H9 (cell line): ENCODE results near the gene CD79B. TPM values are rescaled to one million over a fixed set of nuclear protein-coding genes. Genes with fewer than 3 reads are reported as not detected.

Experiments
- DNase-seq: peaks from one replicate; pipeline ENCODE4 v3.0.0-alpha.2; 2017
- H2AFZ ChIP-seq: one replicate; pipeline ENCODE4 v1.6.1; 2013; ENCODE audit warnings: mild to moderate bottlenecking, low read length, control low read depth, moderate library complexity
- H2AK5ac ChIP-seq: 2 replicates; pipeline ENCODE4 v1.6.1; 2013; ENCODE audit warnings: low read length, control low read depth, mixed read lengths; ENCODE audit not compliant: insufficient read length
- H2BK120ac ChIP-seq: one replicate; pipeline ENCODE4 v1.6.1; 2013; ENCODE audit warnings: low read depth, mild to moderate bottlenecking, low read length, control low read depth, inconsistent platforms; ENCODE audit not compliant: poor library complexity, severe bottlenecking
- H2BK12ac ChIP-seq: 2 replicates; pipeline ENCODE4 v1.6.1; 2013; ENCODE audit warnings: low read length, control low read depth, mixed read lengths, low read depth; ENCODE audit not compliant: insufficient read length
- H2BK15ac ChIP-seq: 2 replicates; pipeline ENCODE4 v1.6.1; 2013; ENCODE audit warnings: low read depth, low read length, control low read depth
- H2BK20ac ChIP-seq: one replicate; pipeline ENCODE4 v1.6.1; 2013; ENCODE audit warnings: low read depth, mild to moderate bottlenecking, low read length, control low read depth, inconsistent platforms; ENCODE audit not compliant: poor library complexity, severe bottlenecking
- H2BK5ac ChIP-seq: 2 replicates; pipeline ENCODE4 v1.6.1; 2013; ENCODE audit warnings: low read length, control low read depth, mixed read lengths; ENCODE audit not compliant: insufficient read length
- H3K14ac ChIP-seq: 2 replicates; pipeline ENCODE4 v1.6.1; 2013; ENCODE audit warnings: low read length, control low read depth; ENCODE audit not compliant: insufficient read depth
- H3K18ac ChIP-seq: 2 replicates; pipeline ENCODE4 v1.6.1; 2013; ENCODE audit warnings: low read depth, mild to moderate bottlenecking, mixed read lengths, low read length, control low read depth; ENCODE audit not compliant: insufficient read length
- H3K23ac ChIP-seq: 2 replicates; pipeline ENCODE4 v1.6.1; 2013; ENCODE audit warnings: low read length, control low read depth, mixed read lengths, low read depth; ENCODE audit not compliant: insufficient read length
- H3K23me2 ChIP-seq: 2 replicates; pipeline ENCODE4 v1.6.1; 2013; ENCODE audit warnings: low read depth, mild to moderate bottlenecking, mixed read lengths, low read length, control low read depth; ENCODE audit not compliant: insufficient read length, poor library complexity, severe bottlenecking
- H3K27ac ChIP-seq: 2 replicates; pipeline ENCODE4 v1.5.1; 2013; ENCODE audit warnings: low read length, control low read depth, mixed read lengths, low read depth; ENCODE audit not compliant: insufficient read length
- H3K27me3 ChIP-seq: 2 replicates; pipeline ENCODE4 v1.6.1; 2013; ENCODE audit warnings: low read length, control low read depth, inconsistent platforms; ENCODE audit not compliant: insufficient read depth
- H3K4ac ChIP-seq: 2 replicates; pipeline ENCODE4 v1.6.1; 2013; ENCODE audit warnings: low read depth, mild to moderate bottlenecking, control low read depth, inconsistent platforms, low read length, moderate library complexity
- H3K4me1 ChIP-seq: 2 replicates; pipeline ENCODE4 v1.6.1; 2013; ENCODE audit warnings: low read length, control low read depth, inconsistent platforms; ENCODE audit not compliant: insufficient read depth
- H3K4me2 ChIP-seq: 2 replicates; pipeline ENCODE4 v1.6.1; 2013; ENCODE audit warnings: low read length, control low read depth, mixed read lengths; ENCODE audit not compliant: insufficient read length, insufficient read depth
- H3K56ac ChIP-seq: 2 replicates; pipeline ENCODE4 v1.6.1; 2013; ENCODE audit warnings: low read depth, mild to moderate bottlenecking, mixed read lengths, low read length, control low read depth; ENCODE audit not compliant: insufficient read length
- H3K79me1 ChIP-seq: 2 replicates; pipeline ENCODE4 v1.6.1; 2013; ENCODE audit warnings: low read depth, mild to moderate bottlenecking, moderate library complexity, low read length, control low read depth, inconsistent platforms; ENCODE audit not compliant: insufficient read depth, poor library complexity, severe bottlenecking
- H3K79me2 ChIP-seq: 2 replicates; pipeline ENCODE4 v1.6.1; 2013; ENCODE audit warnings: low read length, control low read depth, inconsistent platforms; ENCODE audit not compliant: insufficient read depth
- H3K9ac ChIP-seq: 2 replicates; pipeline ENCODE4 v1.6.1; 2013; ENCODE audit warnings: low read length, control low read depth, mixed read lengths; ENCODE audit not compliant: insufficient read length; ENCODE audit errors: extremely low read depth
- H3K9me3 ChIP-seq: one replicate; pipeline ENCODE4 v1.6.1; 2013; ENCODE audit warnings: low read depth, low read length, inconsistent platforms; ENCODE audit not compliant: control insufficient read depth
- H3T11ph ChIP-seq: one replicate; pipeline ENCODE4 v1.6.1; 2013; ENCODE audit warnings: mild to moderate bottlenecking, low read length, control low read depth, inconsistent platforms
- H4K20me1 ChIP-seq: one replicate; pipeline ENCODE4 v1.6.1; 2013; ENCODE audit not compliant: control insufficient read depth, insufficient read length, insufficient read depth
- H4K5ac ChIP-seq: 2 replicates; pipeline ENCODE4 v1.6.1; 2013; ENCODE audit warnings: low read depth, mild to moderate bottlenecking, mixed read lengths, low read length, control low read depth; ENCODE audit not compliant: insufficient read length
- H4K8ac ChIP-seq: replicated peaks from 2 replicates; pipeline ENCODE4 v1.6.1; 2013; ENCODE audit warnings: low read length, control low read depth, mixed read lengths, low read depth; ENCODE audit not compliant: insufficient read length
- H4K91ac ChIP-seq: 2 replicates; pipeline ENCODE4 v1.6.1; 2013; ENCODE audit warnings: low read depth, mild to moderate bottlenecking, moderate library complexity, mixed read lengths, low read length, control low read depth; ENCODE audit not compliant: insufficient read length
- H3K27ac Mint-ChIP-seq, 3 experiments: 2 replicates in 2 of 3; 3 replicates in 1 of 3; pipeline ENCODE4 v1.8.0; 2020 to 2021; ENCODE audit warnings: mixed read lengths in 3 of 3, mild to moderate bottlenecking in 1 of 3, moderate library complexity in 1 of 3
- H3K27me3 Mint-ChIP-seq: 2 replicates; pipeline ENCODE4 v1.8.0; 2021; ENCODE audit warnings: low read depth, mild to moderate bottlenecking, moderate library complexity, mixed read lengths
- H3K36me3 Mint-ChIP-seq, 3 experiments: 2 replicates in 2 of 3; 3 replicates in 1 of 3; pipeline ENCODE4 v1.8.0; 2020 to 2021; ENCODE audit warnings: low read depth in 3 of 3, mixed read lengths in 3 of 3; ENCODE audit not compliant: insufficient read depth in 1 of 3
- H3K4me1 Mint-ChIP-seq, 2 experiments: 2 replicates each; pipeline ENCODE4 v1.8.0; 2020; ENCODE audit warnings: mixed read lengths in 2 of 2
- H3K4me3 Mint-ChIP-seq, 2 experiments: 2 replicates in 1 of 2; 3 replicates in 1 of 2; pipeline ENCODE4 v1.8.0; 2020 to 2021; ENCODE audit warnings: mild to moderate bottlenecking in 2 of 2, mixed read lengths in 2 of 2, moderate library complexity in 1 of 2
- H3K9me3 Mint-ChIP-seq, 2 experiments: 2 replicates in 1 of 2; 3 replicates in 1 of 2; pipeline ENCODE4 v1.8.0; 2020; ENCODE audit warnings: mild to moderate bottlenecking in 2 of 2, mixed read lengths in 2 of 2, moderate library complexity in 1 of 2
- WGBS: extraction: QIAGEN DNeasy Blood & Tissue Kit; methylation state at CpG from one replicate; pipeline ENCODE4 v1.1.7; 2013; ENCODE audit warnings: missing lambda C conversion rate, low lambda C conversion rate, mixed read lengths; ENCODE audit not compliant: insufficient read length; ENCODE audit errors: extremely low coverage; 5-methylcytosine and 5-hydroxymethylcytosine counted together
- total RNA-seq: library from RNA; stranded (reverse); gene quantifications from 2 replicates; pipeline ENCODE4 v1.2.1, GENCODE V29; 2021
- TF ChIP-seq, protein P1 (sequence below): fragments of 200-600 bp; sonication (generic); conservative IDR thresholded peaks from 3 replicates; pipeline ENCODE4 v1.8.0; 2021; ENCODE audit warnings: antibody characterized with exemption, mild to moderate bottlenecking

The CD79B gene
- total RNA-seq, 1 experiment from 2014 or later = 0.96 TPM

DNA sequence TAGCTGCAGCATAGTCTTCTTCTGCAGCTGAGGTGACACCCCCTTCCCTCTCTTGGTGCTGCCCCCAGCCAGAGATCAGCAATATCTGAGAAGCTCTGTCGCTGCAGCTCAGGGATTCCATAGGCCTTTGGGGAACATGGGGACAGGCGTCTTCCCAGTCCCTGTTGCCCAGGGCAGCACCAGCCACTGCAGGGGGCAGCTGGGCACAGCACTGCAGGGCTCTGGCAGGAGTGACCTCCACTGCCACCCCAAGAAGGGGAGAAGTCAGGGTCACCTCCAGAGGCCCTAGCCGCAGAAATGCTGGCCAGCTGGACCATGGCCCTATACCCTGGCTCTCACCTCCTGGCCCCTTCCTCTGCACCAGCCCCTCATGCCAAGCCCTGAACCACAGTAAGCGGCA is 23.7 kb upstream of the CD79B start:
- Mint-ChIP-seq H3K36me3 (peaks cover 2 to 8% (median 4%) of the 10 kb centered on the region in 3 experiments; a peak in 3 of 7 replicates), H3K4me1 (peaks cover 10% of the 10 kb centered on the region in 2 experiments), H3K4me3 (no peak overlapping the region), H3K27me3 (no peaks in the 10 kb centered on the region; the same call in 1 of the 2 replicates), H3K27ac (peak overlapping the region in 1 of 3 experiments; percentile 49; a peak in 1 of 7 replicates), H3K9me3 (no peaks in the 10 kb centered on the region)
- Histone ChIP-seq H3K27me3 (no peaks in the 10 kb centered on the region), H3K9ac (no peak overlapping the region), H4K91ac (no peak overlapping the region), H3K4me2 (no peak overlapping the region), H3K4ac (no peak overlapping the region), H3K27ac (no peak overlapping the region), H3K9me3 (no peaks in the 10 kb centered on the region), H3K18ac (no peak overlapping the region), H2BK120ac (no peak overlapping the region), H3K79me1 (no peaks in the 10 kb centered on the region), H3K56ac (no peak overlapping the region), H3K23ac (no peak overlapping the region), H2BK15ac (no peak overlapping the region), H3K4me1 (no peaks in the 10 kb centered on the region), H2BK5ac (no peak overlapping the region), H3T11ph (no peak overlapping the region), H2AFZ (no peak overlapping the region), H3K79me2 (no peaks in the 10 kb centered on the region), H4K20me1 (no peaks in the 10 kb centered on the region), H4K5ac (no peak overlapping the region), H3K23me2 (peaks cover 3% of the 10 kb centered on the region), H2BK12ac (no peak overlapping the region), H2AK5ac (no peak overlapping the region), H2BK20ac (no peak overlapping the region), H4K8ac (no peak overlapping the region), H3K14ac (no peak overlapping the region)
- no peak for DNase-seq
- no CpG with 5 or more reads among the region's 4 CpGs for WGBS
- TF ChIP-seq, protein P1, sequence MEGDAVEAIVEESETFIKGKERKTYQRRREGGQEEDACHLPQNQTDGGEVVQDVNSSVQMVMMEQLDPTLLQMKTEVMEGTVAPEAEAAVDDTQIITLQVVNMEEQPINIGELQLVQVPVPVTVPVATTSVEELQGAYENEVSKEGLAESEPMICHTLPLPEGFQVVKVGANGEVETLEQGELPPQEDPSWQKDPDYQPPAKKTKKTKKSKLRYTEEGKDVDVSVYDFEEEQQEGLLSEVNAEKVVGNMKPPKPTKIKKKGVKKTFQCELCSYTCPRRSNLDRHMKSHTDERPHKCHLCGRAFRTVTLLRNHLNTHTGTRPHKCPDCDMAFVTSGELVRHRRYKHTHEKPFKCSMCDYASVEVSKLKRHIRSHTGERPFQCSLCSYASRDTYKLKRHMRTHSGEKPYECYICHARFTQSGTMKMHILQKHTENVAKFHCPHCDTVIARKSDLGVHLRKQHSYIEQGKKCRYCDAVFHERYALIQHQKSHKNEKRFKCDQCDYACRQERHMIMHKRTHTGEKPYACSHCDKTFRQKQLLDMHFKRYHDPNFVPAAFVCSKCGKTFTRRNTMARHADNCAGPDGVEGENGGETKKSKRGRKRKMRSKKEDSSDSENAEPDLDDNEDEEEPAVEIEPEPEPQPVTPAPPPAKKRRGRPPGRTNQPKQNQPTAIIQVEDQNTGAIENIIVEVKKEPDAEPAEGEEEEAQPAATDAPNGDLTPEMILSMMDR = no peak
